Suprapubic skin (tissue), 4 donors: ENCODE results near the gene FRMPD2.

Experiments
- CTCF ChIP-seq, 2 donors: fragments of 200-600 bp in 1 of 2; fragments of 450-650 bp in 1 of 2; sonication (generic) in 1 of 2; IDR thresholded peaks; one replicate each; pipeline ENCODE4 v1.5.1; 2016 to 2019; ENCODE audit warnings: antibody characterized with exemption in 2 of 2, mild to moderate bottlenecking in 1 of 2, moderate library complexity in 1 of 2
- POLR2A ChIP-seq, 2 donors: fragments of 450-650 bp; IDR thresholded peaks; one replicate each; pipeline ENCODE4 v1.6.1; 2017; ENCODE audit warnings: antibody characterized with exemption in 2 of 2, mild to moderate bottlenecking in 2 of 2, moderate library complexity in 2 of 2
- POLR2AphosphoS5 ChIP-seq, 3 donors: sonication (generic); formaldehyde crosslinking; IDR thresholded peaks; one replicate each; pipeline ENCODE4 v1.6.1; 2017; ENCODE audit warnings: antibody characterized with exemption in 3 of 3

DNA sequence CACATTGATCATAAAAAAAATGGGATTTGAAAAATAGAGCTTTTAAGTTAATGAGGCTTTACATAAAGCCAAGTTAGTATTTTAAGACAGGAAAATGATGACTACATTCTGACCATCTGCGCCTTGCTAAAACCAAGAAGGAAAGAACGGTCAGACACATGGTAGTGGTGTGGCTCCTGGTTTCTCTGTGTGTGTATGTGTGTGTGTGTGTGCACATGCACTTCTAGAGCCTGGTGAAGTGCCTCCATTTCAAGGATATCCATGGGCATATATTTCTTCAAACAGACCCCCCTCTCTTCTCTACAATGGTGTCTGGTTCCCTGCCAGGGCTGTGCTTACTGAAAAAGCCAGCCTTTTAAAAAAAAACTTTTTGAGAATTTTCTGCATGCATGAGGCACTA is 80.9 kb downstream of the FRMPD2 start:
- TF ChIP-seq CTCF (IDR thresholded peaks at IDR 0.05) (no peak), POLR2AphosphoS5 (IDR thresholded peaks at IDR 0.05) (no peak), POLR2A (IDR thresholded peaks at IDR 0.05) (no peak)
